ENCODE data around the gene PSAT1.

Gene PSAT1

GRCh38 chr9:78354324-78354973 is 57.5 kb downstream of the PSAT1 start:
- TF ChIP-seq, protein P1, sequence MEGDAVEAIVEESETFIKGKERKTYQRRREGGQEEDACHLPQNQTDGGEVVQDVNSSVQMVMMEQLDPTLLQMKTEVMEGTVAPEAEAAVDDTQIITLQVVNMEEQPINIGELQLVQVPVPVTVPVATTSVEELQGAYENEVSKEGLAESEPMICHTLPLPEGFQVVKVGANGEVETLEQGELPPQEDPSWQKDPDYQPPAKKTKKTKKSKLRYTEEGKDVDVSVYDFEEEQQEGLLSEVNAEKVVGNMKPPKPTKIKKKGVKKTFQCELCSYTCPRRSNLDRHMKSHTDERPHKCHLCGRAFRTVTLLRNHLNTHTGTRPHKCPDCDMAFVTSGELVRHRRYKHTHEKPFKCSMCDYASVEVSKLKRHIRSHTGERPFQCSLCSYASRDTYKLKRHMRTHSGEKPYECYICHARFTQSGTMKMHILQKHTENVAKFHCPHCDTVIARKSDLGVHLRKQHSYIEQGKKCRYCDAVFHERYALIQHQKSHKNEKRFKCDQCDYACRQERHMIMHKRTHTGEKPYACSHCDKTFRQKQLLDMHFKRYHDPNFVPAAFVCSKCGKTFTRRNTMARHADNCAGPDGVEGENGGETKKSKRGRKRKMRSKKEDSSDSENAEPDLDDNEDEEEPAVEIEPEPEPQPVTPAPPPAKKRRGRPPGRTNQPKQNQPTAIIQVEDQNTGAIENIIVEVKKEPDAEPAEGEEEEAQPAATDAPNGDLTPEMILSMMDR (IDR thresholded peaks at IDR 0.05; ENCODE audit: low read depth, low read length) = no peak
- no peak overlapping the region for H3K4me3 ChIP-seq (ENCODE audit: low read depth, low read length)

DNA sequence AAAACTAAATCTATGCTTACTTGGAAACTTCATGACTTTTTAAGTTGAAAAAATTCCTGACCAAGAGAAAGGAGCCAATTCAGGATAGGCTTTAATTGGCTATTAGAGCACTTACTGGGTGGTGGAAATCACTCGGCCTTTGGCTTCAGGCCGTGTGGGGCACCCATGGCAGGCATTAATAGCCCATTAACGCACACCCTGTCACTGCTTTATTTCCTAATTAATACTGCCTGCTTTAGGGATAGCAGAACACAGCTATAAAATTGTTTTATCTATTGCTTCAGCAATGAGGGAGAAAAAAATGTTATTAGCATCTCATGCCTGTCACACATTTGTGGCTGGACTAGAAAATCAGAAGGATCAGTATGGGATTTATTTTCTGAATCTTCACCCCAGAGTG is 58.1 kb downstream of the PSAT1 start:
- no peak overlapping the region for H3K4me3 ChIP-seq (ENCODE audit: low read depth, low read length)
- TF ChIP-seq, protein P1 (IDR thresholded peaks at IDR 0.05; ENCODE audit: low read depth, low read length) = no peak

DNA sequence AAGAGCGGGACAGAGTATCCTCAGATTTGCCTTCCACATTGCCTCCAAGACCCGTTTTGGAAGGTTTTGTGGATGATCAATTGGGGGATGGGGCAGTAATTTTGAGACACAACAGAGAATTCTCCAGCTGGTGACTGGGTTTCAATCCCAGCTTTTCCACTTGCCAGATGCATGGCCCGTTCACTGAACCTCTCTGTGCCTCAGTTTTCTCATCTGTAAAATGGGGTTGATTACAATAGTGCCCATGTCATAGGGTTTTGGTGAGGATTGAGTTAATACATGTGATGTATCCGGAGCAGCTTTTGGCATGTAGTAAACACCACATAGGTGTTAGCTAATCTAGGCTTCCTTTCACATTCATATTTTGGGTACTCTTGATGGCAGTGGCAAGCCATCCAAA is 59.7 kb downstream of the PSAT1 start:
- TF ChIP-seq, protein P1 (IDR thresholded peaks at IDR 0.05; ENCODE audit: low read depth, low read length) = no peak
- no peak overlapping the region for H3K4me3 ChIP-seq (ENCODE audit: low read depth, low read length)

GRCh38 chr9:78357165-78357873 is 60.4 kb downstream of the PSAT1 start:
- TF ChIP-seq, protein P1 (IDR thresholded peaks at IDR 0.05; ENCODE audit: low read depth, low read length) = no peak
- H3K4me3 ChIP-seq (ENCODE audit: low read depth, low read length) = no peak overlapping the region

- TF ChIP-seq, protein P1 (IDR thresholded peaks at IDR 0.05; ENCODE audit: low read depth, low read length) = no peak
- no peak overlapping the region for H3K4me3 ChIP-seq (ENCODE audit: low read depth, low read length)
Observed at GRCh38 chr9:78358329-78359051, 61.6 kb downstream of the PSAT1 start.

DNA sequence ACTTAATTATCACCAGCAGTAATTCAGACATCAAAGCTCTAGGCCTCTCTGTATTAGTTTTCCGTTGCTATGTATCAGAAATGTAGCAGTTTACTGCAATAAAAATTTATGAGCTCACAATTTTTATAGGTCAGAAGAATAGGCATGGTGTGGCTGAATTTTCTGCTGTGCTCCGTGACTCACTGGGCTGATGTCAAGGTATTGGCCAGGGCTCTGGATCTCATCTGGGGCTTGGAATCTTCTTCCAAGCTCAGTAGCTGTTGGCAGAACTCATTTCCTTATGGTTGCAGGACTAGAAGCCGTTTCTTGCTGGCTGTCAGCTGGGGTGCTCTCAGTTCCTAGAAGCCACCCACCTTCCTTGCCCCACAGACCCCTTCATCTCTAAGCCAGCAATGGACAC is 66.3 kb downstream of the PSAT1 start:
- TF ChIP-seq, protein P1 (IDR thresholded peaks at IDR 0.05; ENCODE audit: low read depth, low read length) = no peak
- H3K4me3 ChIP-seq (ENCODE audit: low read depth, low read length) = no peak overlapping the region
